ENCODE data around the gene MYO3B. TPM values are rescaled to one million over a fixed set of nuclear protein-coding genes. Genes with fewer than 3 reads are reported as not detected.
"Not testable (repeated sequence)": the region's sequence is repeated elsewhere in the genome, so short reads cannot be mapped to it uniquely, and the experiment has no call there.

Gene MYO3B
- total and polyA plus RNA-seq, 2 donors from 2014 or later = 3.5 to 6.4 TPM

- H3K36me3 ChIP-seq (ENCODE audit: control insufficient read depth in 2 of 3, insufficient read depth in 3 of 3, low read length in 3 of 3) = no peaks in the 10 kb centered on the region
- no peak for TF ChIP-seq CTCF (IDR thresholded peaks at IDR 0.05; ENCODE audit: borderline replicate concordance, extremely low read depth, insufficient read depth)
- H3K27ac ChIP-seq (ENCODE audit: low read depth in 2 of 2, low read length in 2 of 2) = no peak overlapping the region
- H3K9me3 ChIP-seq (ENCODE audit: control insufficient read depth in 2 of 3, insufficient read depth in 1 of 3, low read length in 3 of 3) = peaks cover 0 to 9% (median 5%) of the 10 kb centered on the region in 3 donors
- intact Hi-C loops (cut with DNase I) = no loop called here
- H3K9ac ChIP-seq (ENCODE audit: low read length in 3 of 3) = no peak overlapping the region
- H3K4me1 ChIP-seq (ENCODE audit: control insufficient read depth in 2 of 3, insufficient read depth in 2 of 3, low read depth in 1 of 3, low read length in 3 of 3) = no peaks in the 10 kb centered on the region
- no peak overlapping the region for H3K4me3 ChIP-seq (ENCODE audit: low read length in 3 of 3)
- no peak for FAIRE-seq
- no peaks in the 10 kb centered on the region for H3K27me3 ChIP-seq (ENCODE audit: control insufficient read depth, insufficient read depth, low read length)
- DNase-seq = no peak
Measured at GRCh38 chr2:170260188-170260587, 82.2 kb downstream of the MYO3B start.

GRCh38 chr2:170261566-170261965 is 83.6 kb downstream of the MYO3B start:
- H3K36me3 ChIP-seq (ENCODE audit: control insufficient read depth in 2 of 3, insufficient read depth in 3 of 3, low read length in 3 of 3) = no peaks in the 10 kb centered on the region
- H3K9me3 ChIP-seq (ENCODE audit: control insufficient read depth in 2 of 3, insufficient read depth in 1 of 3, low read length in 3 of 3) = peaks cover 0 to 9% (median 5%) of the 10 kb centered on the region in 3 donors
- TF ChIP-seq CTCF (IDR thresholded peaks at IDR 0.05; ENCODE audit: borderline replicate concordance, extremely low read depth, insufficient read depth) = no peak
- H3K9ac ChIP-seq (ENCODE audit: low read length in 3 of 3) = no peak overlapping the region
- no peaks in the 10 kb centered on the region for H3K27me3 ChIP-seq (ENCODE audit: control insufficient read depth, insufficient read depth, low read length)
- H3K4me3 ChIP-seq (ENCODE audit: low read length in 3 of 3) = no peak overlapping the region
- intact Hi-C loops (cut with DNase I) = no loop called here
- DNase-seq = no peak
- FAIRE-seq = no peak
- no peaks in the 10 kb centered on the region for H3K4me1 ChIP-seq (ENCODE audit: control insufficient read depth in 2 of 3, insufficient read depth in 2 of 3, low read depth in 1 of 3, low read length in 3 of 3)
- no peak overlapping the region for H3K27ac ChIP-seq (ENCODE audit: low read depth in 2 of 2, low read length in 2 of 2)

GRCh38 chr2:170262343-170262742 is 84.4 kb downstream of the MYO3B start:
- FAIRE-seq (no peak), DNase-seq (no peak)
- H3K36me3 ChIP-seq (ENCODE audit: control insufficient read depth in 2 of 3, insufficient read depth in 3 of 3, low read length in 3 of 3) = no peaks in the 10 kb centered on the region
- intact Hi-C loops (cut with DNase I) = no loop called here
- no peak overlapping the region for H3K4me3 ChIP-seq (ENCODE audit: low read length in 3 of 3)
- peaks cover 0 to 9% (median 5%) of the 10 kb centered on the region in 3 donors for H3K9me3 ChIP-seq (ENCODE audit: control insufficient read depth in 2 of 3, insufficient read depth in 1 of 3, low read length in 3 of 3)
- no peaks in the 10 kb centered on the region for H3K27me3 ChIP-seq (ENCODE audit: control insufficient read depth, insufficient read depth, low read length)
- no peak for TF ChIP-seq CTCF (IDR thresholded peaks at IDR 0.05; ENCODE audit: borderline replicate concordance, extremely low read depth, insufficient read depth)
- no peaks in the 10 kb centered on the region for H3K4me1 ChIP-seq (ENCODE audit: control insufficient read depth in 2 of 3, insufficient read depth in 2 of 3, low read depth in 1 of 3, low read length in 3 of 3)
- H3K9ac ChIP-seq (ENCODE audit: low read length in 3 of 3) = no peak overlapping the region
- H3K27ac ChIP-seq (ENCODE audit: low read depth in 2 of 2, low read length in 2 of 2) = no peak overlapping the region

GRCh38 chr2:170262806-170263205 is 84.9 kb downstream of the MYO3B start:
- Histone ChIP-seq H3K4me1 (ENCODE audit: control insufficient read depth in 2 of 3, insufficient read depth in 2 of 3, low read depth in 1 of 3, low read length in 3 of 3) (no peaks in the 10 kb centered on the region), H3K27me3 (ENCODE audit: control insufficient read depth, insufficient read depth, low read length) (no peaks in the 10 kb centered on the region), H3K9ac (ENCODE audit: low read length in 3 of 3) (no peak overlapping the region), H3K36me3 (ENCODE audit: control insufficient read depth in 2 of 3, insufficient read depth in 3 of 3, low read length in 3 of 3) (no peaks in the 10 kb centered on the region), H3K27ac (ENCODE audit: low read depth in 2 of 2, low read length in 2 of 2) (no peak overlapping the region), H3K9me3 (ENCODE audit: control insufficient read depth in 2 of 3, insufficient read depth in 1 of 3, low read length in 3 of 3) (peaks cover 0 to 9% (median 5%) of the 10 kb centered on the region in 3 donors), H3K4me3 (ENCODE audit: low read length in 3 of 3) (no peak overlapping the region)
- no peak for DNase-seq
- intact Hi-C loops (cut with DNase I) = no loop called here
- no peak for FAIRE-seq
- TF ChIP-seq CTCF (IDR thresholded peaks at IDR 0.05; ENCODE audit: borderline replicate concordance, extremely low read depth, insufficient read depth) = no peak

- H3K4me3 ChIP-seq (ENCODE audit: low read length in 3 of 3); H3K27me3 ChIP-seq (ENCODE audit: control insufficient read depth, insufficient read depth, low read length); H3K9ac ChIP-seq (ENCODE audit: low read length in 3 of 3); H3K9me3 ChIP-seq (ENCODE audit: control insufficient read depth in 2 of 3, insufficient read depth in 1 of 3, low read length in 3 of 3); H3K27ac ChIP-seq (ENCODE audit: low read depth in 2 of 2, low read length in 2 of 2); intact Hi-C loops (cut with DNase I); H3K4me1 ChIP-seq (ENCODE audit: control insufficient read depth in 2 of 3, insufficient read depth in 2 of 3, low read depth in 1 of 3, low read length in 3 of 3); DNase-seq; FAIRE-seq; H3K36me3 ChIP-seq (ENCODE audit: control insufficient read depth in 2 of 3, insufficient read depth in 3 of 3, low read length in 3 of 3): not testable (repeated sequence)
Measured at GRCh38 chr2:170263728-170264521, 86.0 kb downstream of the MYO3B start.
